HepG2 (cell line): ENCODE data around the gene MFSD11. TPM values are rescaled to one million over a fixed set of nuclear protein-coding genes. Genes with fewer than 3 reads are reported as not detected.
A peak's percentile ranks its signal among the peaks of the same experiment; 100 is the strongest.

Experiments used
- ERF ChIP-seq: IDR thresholded peaks from 2 replicates; pipeline ENCODE4 v1.6.1; 2018; ENCODE audit warnings: missing biosample characterization, missing genetic modification reagents
- FOSL1 ChIP-seq: sonication (generic); formaldehyde crosslinking; IDR thresholded peaks from 2 replicates; pipeline ENCODE4 v1.9.0; 2021; ENCODE audit warnings: missing genetic modification reagents, borderline replicate concordance
- FOXA1 ChIP-seq, 2 experiments: fragments of 450-650 bp in 1 of 2; sonication (generic) in 1 of 2; formaldehyde crosslinking in 1 of 2; IDR thresholded peaks; 2 replicates each; pipeline versions ENCODE4 v1.4.0 to v1.6.1; 2016 to 2020; ENCODE audit warnings: missing genetic modification reagents in 1 of 2
- GZF1 ChIP-seq: sonication (generic); formaldehyde crosslinking; IDR thresholded peaks from 2 replicates; pipeline ENCODE4 v1.5.1; 2020; ENCODE audit warnings: mild to moderate bottlenecking, missing genetic modification reagents
- MEIS1 ChIP-seq: sonication (generic); formaldehyde crosslinking; IDR thresholded peaks from 2 replicates; pipeline ENCODE4 v1.9.0; 2021; ENCODE audit warnings: mild to moderate bottlenecking, missing genetic modification reagents, moderate library complexity, borderline replicate concordance
- NR3C1 ChIP-seq: sonication (generic); formaldehyde crosslinking; IDR thresholded peaks from 2 replicates; pipeline ENCODE4 v1.4.0; 2020; ENCODE audit warnings: missing genetic modification reagents
- POLR2AphosphoS2 ChIP-seq: IDR thresholded peaks from 2 replicates; pipeline ENCODE4 v1.6.1; 2011; ENCODE audit warnings: low read depth, low read length, improper control_type of control experiment
- TCF12 ChIP-seq, 2 experiments: fragments of 450-650 bp in 1 of 2; sonication (generic) in 1 of 2; formaldehyde crosslinking in 1 of 2; IDR thresholded peaks; 2 replicates each; pipeline versions ENCODE4 v1.6.1 to v1.8.0; 2017 to 2022; ENCODE audit warnings: antibody characterized with exemption in 1 of 2, mild to moderate bottlenecking in 1 of 2, missing genetic modification reagents in 1 of 2, moderate library complexity in 1 of 2
- TMF1 ChIP-seq: sonication (generic); formaldehyde crosslinking; IDR thresholded peaks from 2 replicates; pipeline ENCODE4 v1.8.1; 2022; ENCODE audit warnings: low read depth, missing genetic modification reagents
- ZNF431 ChIP-seq: sonication (generic); formaldehyde crosslinking; IDR thresholded peaks from 2 replicates; pipeline ENCODE4 v1.9.0; 2022; ENCODE audit warnings: missing genetic modification reagents, low read depth, mild to moderate bottlenecking, borderline replicate concordance
- ZNF549 ChIP-seq: sonication (generic); formaldehyde crosslinking; IDR thresholded peaks from 2 replicates; pipeline ENCODE4 v1.5.0; 2020; ENCODE audit warnings: missing genetic modification reagents
- ZNF577 ChIP-seq: sonication (generic); formaldehyde crosslinking; IDR thresholded peaks from 2 replicates; pipeline ENCODE4 v1.4.0; 2020; ENCODE audit warnings: mild to moderate bottlenecking, low read depth, missing genetic modification reagents, borderline replicate concordance
- polyA plus RNA-seq, 8 experiments: library from polyadenylated mRNA; depleted of rRNA in 3 of 8; stranded (reverse) in 7 of 8; unstranded in 1 of 8; fragments of >200 nt; fragmentation: Illumina TruSeq in 4 of 8; extraction: Trizol in 4 of 8; gene quantifications; 2 replicates each; pipeline versions ENCODE4 v1.2.1 to v1.2.3, GENCODE V29; 2011 to 2016; ENCODE audit warnings: low read depth in 4 of 8, missing spikeins in 1 of 8, mixed read lengths in 1 of 8; ENCODE audit not compliant: insufficient read depth in 1 of 8
- total RNA-seq, 5 experiments: library from RNA; depleted of rRNA; stranded (reverse); fragments of >200 nt; fragmentation: Illumina TruSeq; extraction: Trizol; gene quantifications; 2 replicates each; pipeline ENCODE4 v1.2.3, GENCODE V29; 2016; ENCODE audit warnings: low read depth in 1 of 5
- TF ChIP-seq, protein P1 (sequence below): sonication (generic); formaldehyde crosslinking; IDR thresholded peaks from 2 replicates; pipeline ENCODE4 v1.4.0; 2020; ENCODE audit warnings: missing genetic modification reagents, borderline replicate concordance
- TF ChIP-seq, protein P2 (sequence below): IDR thresholded peaks from 2 replicates; pipeline ENCODE4 v1.6.1; 2018; ENCODE audit warnings: missing genetic modification reagents, mild to moderate bottlenecking, missing compliant biosample characterization
- TF ChIP-seq, protein P3 (sequence below): IDR thresholded peaks from 2 replicates; pipeline ENCODE4 v1.6.1; 2016; ENCODE audit warnings: low read depth, missing genetic modification reagents, missing compliant biosample characterization
- TF ChIP-seq, protein P4 (sequence below): sonication (generic); formaldehyde crosslinking; IDR thresholded peaks from 2 replicates; pipeline ENCODE4 v1.8.1; 2023; ENCODE audit warnings: mild to moderate bottlenecking, missing genetic modification reagents

The MFSD11 gene
- total and polyA plus RNA-seq, 2 of the 13 experiments (the other 11 are each of a cell fraction or from before 2014, with no cell fraction given), result 26.1 to 36.3 TPM

DNA sequence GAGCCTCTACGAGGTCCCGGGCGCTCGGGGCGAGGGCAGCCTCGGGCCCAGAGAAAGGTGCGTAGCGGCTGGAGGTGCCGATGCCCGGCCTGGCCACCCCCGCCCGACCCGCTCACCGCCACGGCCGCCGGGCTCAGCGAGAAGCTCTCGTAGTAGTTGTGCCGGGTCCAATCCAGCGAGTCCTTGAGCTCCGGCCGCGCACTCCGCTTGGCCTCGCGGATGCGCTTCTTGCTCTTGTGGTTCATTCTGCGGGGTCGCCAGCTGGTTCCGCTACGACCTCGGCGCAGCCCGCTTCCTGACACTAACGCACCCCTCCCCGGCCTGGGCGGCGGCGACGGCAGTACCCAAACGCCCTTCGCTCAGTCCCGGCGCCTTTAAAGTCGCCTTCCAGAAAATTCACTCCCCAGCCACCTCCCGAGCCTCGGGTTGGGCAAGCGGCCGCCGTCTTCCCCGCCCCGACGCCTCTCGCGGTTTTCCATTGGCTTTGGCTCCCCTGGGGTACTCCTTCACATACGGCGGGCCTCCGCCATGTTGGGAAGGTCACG is 11.6 kb upstream of the MFSD11 start, which contains the start of gene JMJD6 (continued):
- no peak; the same call in 1 of the 2 replicates for TF ChIP-seq ERF (CRISPR knock-in tag)
- no peak for TF ChIP-seq MEIS1
- no peak for TF ChIP-seq TCF12 (IDR thresholded peaks at IDR 0.05)
- 0 out of 2 replicates have a peak, but pooled peaks have one; percentile 73 for TF ChIP-seq TCF12 (CRISPR knock-in tag; IDR thresholded peaks at IDR 0.05)
- TF ChIP-seq POLR2AphosphoS2, result no peak
- peak; percentile 28; the same call in 1 of the 2 replicates for TF ChIP-seq TMF1 (CRISPR knock-in tag)
- TF ChIP-seq ZNF549 (CRISPR knock-in tag), result no peak
- no peak for TF ChIP-seq ZNF431 (CRISPR knock-in tag)
- no peak for TF ChIP-seq ZNF577 (CRISPR knock-in tag)
- TF ChIP-seq FOSL1 (CRISPR knock-in tag), result no peak
- TF ChIP-seq, protein P1, sequence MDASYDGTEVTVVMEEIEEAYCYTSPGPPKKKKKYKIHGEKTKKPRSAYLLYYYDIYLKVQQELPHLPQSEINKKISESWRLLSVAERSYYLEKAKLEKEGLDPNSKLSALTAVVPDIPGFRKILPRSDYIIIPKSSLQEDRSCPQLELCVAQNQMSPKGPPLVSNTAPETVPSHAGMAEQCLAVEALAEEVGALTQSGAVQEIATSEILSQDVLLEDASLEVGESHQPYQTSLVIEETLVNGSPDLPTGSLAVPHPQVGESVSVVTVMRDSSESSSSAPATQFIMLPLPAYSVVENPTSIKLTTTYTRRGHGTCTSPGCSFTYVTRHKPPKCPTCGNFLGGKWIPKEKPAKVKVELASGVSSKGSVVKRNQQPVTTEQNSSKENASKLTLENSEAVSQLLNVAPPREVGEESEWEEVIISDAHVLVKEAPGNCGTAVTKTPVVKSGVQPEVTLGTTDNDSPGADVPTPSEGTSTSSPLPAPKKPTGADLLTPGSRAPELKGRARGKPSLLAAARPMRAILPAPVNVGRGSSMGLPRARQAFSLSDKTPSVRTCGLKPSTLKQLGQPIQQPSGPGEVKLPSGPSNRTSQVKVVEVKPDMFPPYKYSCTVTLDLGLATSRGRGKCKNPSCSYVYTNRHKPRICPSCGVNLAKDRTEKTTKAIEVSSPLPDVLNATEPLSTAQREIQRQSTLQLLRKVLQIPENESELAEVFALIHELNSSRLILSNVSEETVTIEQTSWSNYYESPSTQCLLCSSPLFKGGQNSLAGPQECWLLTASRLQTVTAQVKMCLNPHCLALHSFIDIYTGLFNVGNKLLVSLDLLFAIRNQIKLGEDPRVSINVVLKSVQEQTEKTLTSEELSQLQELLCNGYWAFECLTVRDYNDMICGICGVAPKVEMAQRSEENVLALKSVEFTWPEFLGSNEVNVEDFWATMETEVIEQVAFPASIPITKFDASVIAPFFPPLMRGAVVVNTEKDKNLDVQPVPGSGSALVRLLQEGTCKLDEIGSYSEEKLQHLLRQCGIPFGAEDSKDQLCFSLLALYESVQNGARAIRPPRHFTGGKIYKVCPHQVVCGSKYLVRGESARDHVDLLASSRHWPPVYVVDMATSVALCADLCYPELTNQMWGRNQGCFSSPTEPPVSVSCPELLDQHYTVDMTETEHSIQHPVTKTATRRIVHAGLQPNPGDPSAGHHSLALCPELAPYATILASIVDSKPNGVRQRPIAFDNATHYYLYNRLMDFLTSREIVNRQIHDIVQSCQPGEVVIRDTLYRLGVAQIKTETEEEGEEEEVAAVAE (CRISPR knock-in tag), result peak; percentile 80
- TF ChIP-seq FOXA1 (IDR thresholded peaks at IDR 0.05), result no peak
- peak; percentile 38; the same call in 1 of the 2 replicates for TF ChIP-seq FOXA1 (CRISPR knock-in tag; IDR thresholded peaks at IDR 0.05)
- TF ChIP-seq NR3C1 (CRISPR knock-in tag), result no peak
- TF ChIP-seq, protein P2, sequence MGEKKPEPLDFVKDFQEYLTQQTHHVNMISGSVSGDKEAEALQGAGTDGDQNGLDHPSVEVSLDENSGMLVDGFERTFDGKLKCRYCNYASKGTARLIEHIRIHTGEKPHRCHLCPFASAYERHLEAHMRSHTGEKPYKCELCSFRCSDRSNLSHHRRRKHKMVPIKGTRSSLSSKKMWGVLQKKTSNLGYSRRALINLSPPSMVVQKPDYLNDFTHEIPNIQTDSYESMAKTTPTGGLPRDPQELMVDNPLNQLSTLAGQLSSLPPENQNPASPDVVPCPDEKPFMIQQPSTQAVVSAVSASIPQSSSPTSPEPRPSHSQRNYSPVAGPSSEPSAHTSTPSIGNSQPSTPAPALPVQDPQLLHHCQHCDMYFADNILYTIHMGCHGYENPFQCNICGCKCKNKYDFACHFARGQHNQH, result peak; percentile 45; the same call in 1 of the 2 replicates
- TF ChIP-seq, protein P3, sequence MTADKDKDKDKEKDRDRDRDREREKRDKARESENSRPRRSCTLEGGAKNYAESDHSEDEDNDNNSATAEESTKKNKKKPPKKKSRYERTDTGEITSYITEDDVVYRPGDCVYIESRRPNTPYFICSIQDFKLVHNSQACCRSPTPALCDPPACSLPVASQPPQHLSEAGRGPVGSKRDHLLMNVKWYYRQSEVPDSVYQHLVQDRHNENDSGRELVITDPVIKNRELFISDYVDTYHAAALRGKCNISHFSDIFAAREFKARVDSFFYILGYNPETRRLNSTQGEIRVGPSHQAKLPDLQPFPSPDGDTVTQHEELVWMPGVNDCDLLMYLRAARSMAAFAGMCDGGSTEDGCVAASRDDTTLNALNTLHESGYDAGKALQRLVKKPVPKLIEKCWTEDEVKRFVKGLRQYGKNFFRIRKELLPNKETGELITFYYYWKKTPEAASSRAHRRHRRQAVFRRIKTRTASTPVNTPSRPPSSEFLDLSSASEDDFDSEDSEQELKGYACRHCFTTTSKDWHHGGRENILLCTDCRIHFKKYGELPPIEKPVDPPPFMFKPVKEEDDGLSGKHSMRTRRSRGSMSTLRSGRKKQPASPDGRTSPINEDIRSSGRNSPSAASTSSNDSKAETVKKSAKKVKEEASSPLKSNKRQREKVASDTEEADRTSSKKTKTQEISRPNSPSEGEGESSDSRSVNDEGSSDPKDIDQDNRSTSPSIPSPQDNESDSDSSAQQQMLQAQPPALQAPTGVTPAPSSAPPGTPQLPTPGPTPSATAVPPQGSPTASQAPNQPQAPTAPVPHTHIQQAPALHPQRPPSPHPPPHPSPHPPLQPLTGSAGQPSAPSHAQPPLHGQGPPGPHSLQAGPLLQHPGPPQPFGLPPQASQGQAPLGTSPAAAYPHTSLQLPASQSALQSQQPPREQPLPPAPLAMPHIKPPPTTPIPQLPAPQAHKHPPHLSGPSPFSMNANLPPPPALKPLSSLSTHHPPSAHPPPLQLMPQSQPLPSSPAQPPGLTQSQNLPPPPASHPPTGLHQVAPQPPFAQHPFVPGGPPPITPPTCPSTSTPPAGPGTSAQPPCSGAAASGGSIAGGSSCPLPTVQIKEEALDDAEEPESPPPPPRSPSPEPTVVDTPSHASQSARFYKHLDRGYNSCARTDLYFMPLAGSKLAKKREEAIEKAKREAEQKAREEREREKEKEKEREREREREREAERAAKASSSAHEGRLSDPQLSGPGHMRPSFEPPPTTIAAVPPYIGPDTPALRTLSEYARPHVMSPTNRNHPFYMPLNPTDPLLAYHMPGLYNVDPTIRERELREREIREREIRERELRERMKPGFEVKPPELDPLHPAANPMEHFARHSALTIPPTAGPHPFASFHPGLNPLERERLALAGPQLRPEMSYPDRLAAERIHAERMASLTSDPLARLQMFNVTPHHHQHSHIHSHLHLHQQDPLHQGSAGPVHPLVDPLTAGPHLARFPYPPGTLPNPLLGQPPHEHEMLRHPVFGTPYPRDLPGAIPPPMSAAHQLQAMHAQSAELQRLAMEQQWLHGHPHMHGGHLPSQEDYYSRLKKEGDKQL (CRISPR knock-in tag), result 0 out of 2 replicates have a peak, but pooled peaks have one; percentile 31
- TF ChIP-seq, protein P4, sequence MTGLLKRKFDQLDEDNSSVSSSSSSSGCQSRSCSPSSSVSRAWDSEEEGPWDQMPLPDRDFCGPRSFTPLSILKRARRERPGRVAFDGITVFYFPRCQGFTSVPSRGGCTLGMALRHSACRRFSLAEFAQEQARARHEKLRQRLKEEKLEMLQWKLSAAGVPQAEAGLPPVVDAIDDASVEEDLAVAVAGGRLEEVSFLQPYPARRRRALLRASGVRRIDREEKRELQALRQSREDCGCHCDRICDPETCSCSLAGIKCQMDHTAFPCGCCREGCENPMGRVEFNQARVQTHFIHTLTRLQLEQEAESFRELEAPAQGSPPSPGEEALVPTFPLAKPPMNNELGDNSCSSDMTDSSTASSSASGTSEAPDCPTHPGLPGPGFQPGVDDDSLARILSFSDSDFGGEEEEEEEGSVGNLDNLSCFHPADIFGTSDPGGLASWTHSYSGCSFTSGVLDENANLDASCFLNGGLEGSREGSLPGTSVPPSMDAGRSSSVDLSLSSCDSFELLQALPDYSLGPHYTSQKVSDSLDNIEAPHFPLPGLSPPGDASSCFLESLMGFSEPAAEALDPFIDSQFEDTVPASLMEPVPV (CRISPR knock-in tag), result peak; percentile 2; the same call in 1 of the 2 replicates
- TF ChIP-seq GZF1 (CRISPR knock-in tag), result no peak; the same call in 1 of the 2 replicates
